Stimulated activated CD4-positive, alpha-beta T cell treated with anti-CD3 and anti-CD28 coated beads, TNF-alpha, amount 100 ng/mL, for 48 hours (primary cell): Measurements from ENCODE around the gene HPSE2.
"Not testable (repeated sequence)": the region's sequence is repeated elsewhere in the genome, so short reads cannot be mapped to it uniquely, and the experiment has no call there.

Experiments
- DNase-seq, 3 donors: peaks; one replicate each; pipeline ENCODE4 v3.0.0-alpha.2; 2020; ENCODE audit warnings: low read depth in 3 of 3

The HPSE2 gene

GRCh38 chr10:99005254-99005653, 230.4 kb downstream of the HPSE2 start:
- DNase-seq, result no peak

GRCh38 chr10:99004738-99005137, 230.9 kb downstream of the HPSE2 start:
- no peak for DNase-seq

GRCh38 chr10:99002392-99002791, 233.3 kb downstream of the HPSE2 start:
- DNase-seq, result no peak

- DNase-seq, result no peak
Observed at GRCh38 chr10:98997596-98997995, 238.1 kb downstream of the HPSE2 start.

GRCh38 chr10:98994030-98994429, 241.6 kb downstream of the HPSE2 start:
- no peak for DNase-seq

GRCh38 chr10:98983751-98984150, 251.9 kb downstream of the HPSE2 start:
- DNase-seq, result not testable (repeated sequence)

GRCh38 chr10:98980353-98980752, 255.3 kb downstream of the HPSE2 start:
- no peak for DNase-seq

- no peak for DNase-seq
Observed at GRCh38 chr10:98971464-98971863, 264.2 kb downstream of the HPSE2 start.

GRCh38 chr10:98967601-98968000, 268.1 kb downstream of the HPSE2 start:
- DNase-seq, result no peak

GRCh38 chr10:98963608-98964007, 272.0 kb downstream of the HPSE2 start:
- no peak for DNase-seq

GRCh38 chr10:98959379-98959778, 276.3 kb downstream of the HPSE2 start:
- DNase-seq, result no peak

- DNase-seq, result no peak
Observed at GRCh38 chr10:98957801-98958200, 277.9 kb downstream of the HPSE2 start.

GRCh38 chr10:98956576-98957260, 278.9 kb downstream of the HPSE2 start:
- DNase-seq, result no peak

GRCh38 chr10:98953251-98953650, 282.4 kb downstream of the HPSE2 start:
- DNase-seq, result no peak

GRCh38 chr10:98951269-98952000, 284.2 kb downstream of the HPSE2 start:
- no peak for DNase-seq

- no peak for DNase-seq
Observed at GRCh38 chr10:98950106-98950505, 285.5 kb downstream of the HPSE2 start.

GRCh38 chr10:98949306-98949705, 286.3 kb downstream of the HPSE2 start:
- DNase-seq, result no peak

- DNase-seq, result no peak
Observed at GRCh38 chr10:98943681-98944080, 292.0 kb downstream of the HPSE2 start.

GRCh38 chr10:98929709-98930108, 305.9 kb downstream of the HPSE2 start:
- DNase-seq, result no peak

- no peak for DNase-seq
Observed at GRCh38 chr10:98925651-98926050, 310.0 kb downstream of the HPSE2 start.

GRCh38 chr10:98924526-98924925, 311.1 kb downstream of the HPSE2 start:
- DNase-seq, result no peak

- DNase-seq, result no peak
Observed at GRCh38 chr10:98921316-98921715, 314.3 kb downstream of the HPSE2 start.

GRCh38 chr10:98920807-98921206, 314.8 kb downstream of the HPSE2 start:
- no peak for DNase-seq
